ENCODE results near the gene S1PR5. TPM values are rescaled to one million over a fixed set of nuclear protein-coding genes. Genes with fewer than 3 reads are reported as not detected.
A peak's percentile ranks its signal among the peaks of the same experiment; 100 is the strongest.

Gene S1PR5
- total RNA-seq, 4 donors from 2014 or later = 8.9 to 27.2 (median 16.3) TPM

DNA sequence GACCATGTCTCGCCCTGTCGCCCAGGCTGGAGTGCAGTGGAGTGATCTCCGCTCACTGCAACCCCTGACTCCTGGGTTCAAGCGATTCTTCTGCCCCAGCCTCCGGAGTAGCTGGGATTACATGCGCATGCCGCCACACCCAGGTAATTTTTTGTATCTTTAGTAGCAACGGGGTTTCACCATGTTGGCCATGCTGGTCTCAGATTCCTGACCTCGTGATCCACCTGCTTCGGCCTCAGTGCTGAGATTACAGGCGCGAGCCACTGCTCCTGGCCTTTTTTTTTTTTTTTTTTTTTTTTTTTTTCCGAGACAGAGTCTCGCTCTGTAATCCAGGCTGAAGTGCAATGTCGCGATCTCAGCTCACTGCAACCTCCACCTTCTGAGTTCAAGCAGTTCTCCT lies 9.2 kb downstream of the S1PR5 start:
- TF ChIP-seq POLR2A (IDR thresholded peaks at IDR 0.05) = no peak
- TF ChIP-seq, protein P1, sequence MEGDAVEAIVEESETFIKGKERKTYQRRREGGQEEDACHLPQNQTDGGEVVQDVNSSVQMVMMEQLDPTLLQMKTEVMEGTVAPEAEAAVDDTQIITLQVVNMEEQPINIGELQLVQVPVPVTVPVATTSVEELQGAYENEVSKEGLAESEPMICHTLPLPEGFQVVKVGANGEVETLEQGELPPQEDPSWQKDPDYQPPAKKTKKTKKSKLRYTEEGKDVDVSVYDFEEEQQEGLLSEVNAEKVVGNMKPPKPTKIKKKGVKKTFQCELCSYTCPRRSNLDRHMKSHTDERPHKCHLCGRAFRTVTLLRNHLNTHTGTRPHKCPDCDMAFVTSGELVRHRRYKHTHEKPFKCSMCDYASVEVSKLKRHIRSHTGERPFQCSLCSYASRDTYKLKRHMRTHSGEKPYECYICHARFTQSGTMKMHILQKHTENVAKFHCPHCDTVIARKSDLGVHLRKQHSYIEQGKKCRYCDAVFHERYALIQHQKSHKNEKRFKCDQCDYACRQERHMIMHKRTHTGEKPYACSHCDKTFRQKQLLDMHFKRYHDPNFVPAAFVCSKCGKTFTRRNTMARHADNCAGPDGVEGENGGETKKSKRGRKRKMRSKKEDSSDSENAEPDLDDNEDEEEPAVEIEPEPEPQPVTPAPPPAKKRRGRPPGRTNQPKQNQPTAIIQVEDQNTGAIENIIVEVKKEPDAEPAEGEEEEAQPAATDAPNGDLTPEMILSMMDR (IDR thresholded peaks at IDR 0.05) = no peak
- H3K27ac ChIP-seq = no peak overlapping the region
- H3K36me3 ChIP-seq = peaks cover 0 to under 1% (median 0%) of the 10 kb centered on the region in 3 donors
- no peaks in the 10 kb centered on the region for H3K9me3 ChIP-seq
- DNase-seq = no peak
- H3K4me3 ChIP-seq = no peak overlapping the region
- peaks cover 0 to 44% (median 0%) of the 10 kb centered on the region in 4 donors for H3K27me3 ChIP-seq
- H3K4me1 ChIP-seq = peaks cover 7 to 58% (median 13%) of the 10 kb centered on the region in 3 donors
- WGBS, 2 donors = 86 to 95% methylated on average over 15 to 16 of the region's 16 CpGs
- intact Hi-C loops (cut with DNase I) = no loop called here

DNA sequence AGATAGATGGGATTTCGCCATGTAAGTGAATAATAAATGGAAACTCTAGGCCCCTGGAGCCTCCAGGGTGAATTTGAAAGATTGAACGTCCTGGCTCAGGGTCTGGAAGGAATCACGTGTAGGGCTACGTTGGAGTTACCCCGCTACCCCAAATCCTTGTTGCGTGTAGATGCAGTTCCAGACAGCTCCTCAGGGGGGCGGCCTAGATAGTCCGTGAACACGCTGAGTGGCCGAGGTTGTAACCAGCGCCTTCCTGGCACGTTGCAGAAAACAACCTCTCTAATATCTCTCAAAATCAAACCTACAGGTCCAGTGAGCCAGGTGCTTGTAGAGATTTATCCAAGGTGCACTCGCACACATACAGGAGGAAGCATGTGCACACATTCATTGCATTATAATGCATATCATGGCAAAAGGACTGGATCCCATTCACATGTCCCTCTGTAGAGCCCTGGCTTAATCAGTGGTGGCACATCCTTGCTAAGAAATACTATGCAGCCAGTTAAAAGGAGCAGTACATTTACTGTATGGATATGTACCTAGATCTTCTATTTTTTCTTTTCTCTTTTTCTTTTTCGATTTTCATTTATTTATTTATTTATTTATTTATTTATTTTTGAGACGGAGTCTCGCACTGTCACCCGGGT lies 11.5 kb downstream of the S1PR5 start:
- Histone ChIP-seq H3K36me3 (no peaks in the 10 kb centered on the region), H3K27ac (peak overlapping the region in 1 of 4 donors; percentile 23), H3K4me3 (no peak overlapping the region), H3K27me3 (peaks cover 0 to 24% (median 0%) of the 10 kb centered on the region in 4 donors), H3K4me1 (peaks cover 18 to 49% (median 21%) of the 10 kb centered on the region in 3 donors), H3K9me3 (no peaks in the 10 kb centered on the region)
- intact Hi-C loops (cut with DNase I) = no loop called here
- 25 to 26% methylated on average over 17 of the region's 17 CpGs for WGBS, 2 donors
- DNase-seq = no peak
- TF ChIP-seq POLR2A (IDR thresholded peaks at IDR 0.05) = no peak
- TF ChIP-seq, protein P1 (IDR thresholded peaks at IDR 0.05) = peak; percentile 73 to 89 (median 86)

DNA sequence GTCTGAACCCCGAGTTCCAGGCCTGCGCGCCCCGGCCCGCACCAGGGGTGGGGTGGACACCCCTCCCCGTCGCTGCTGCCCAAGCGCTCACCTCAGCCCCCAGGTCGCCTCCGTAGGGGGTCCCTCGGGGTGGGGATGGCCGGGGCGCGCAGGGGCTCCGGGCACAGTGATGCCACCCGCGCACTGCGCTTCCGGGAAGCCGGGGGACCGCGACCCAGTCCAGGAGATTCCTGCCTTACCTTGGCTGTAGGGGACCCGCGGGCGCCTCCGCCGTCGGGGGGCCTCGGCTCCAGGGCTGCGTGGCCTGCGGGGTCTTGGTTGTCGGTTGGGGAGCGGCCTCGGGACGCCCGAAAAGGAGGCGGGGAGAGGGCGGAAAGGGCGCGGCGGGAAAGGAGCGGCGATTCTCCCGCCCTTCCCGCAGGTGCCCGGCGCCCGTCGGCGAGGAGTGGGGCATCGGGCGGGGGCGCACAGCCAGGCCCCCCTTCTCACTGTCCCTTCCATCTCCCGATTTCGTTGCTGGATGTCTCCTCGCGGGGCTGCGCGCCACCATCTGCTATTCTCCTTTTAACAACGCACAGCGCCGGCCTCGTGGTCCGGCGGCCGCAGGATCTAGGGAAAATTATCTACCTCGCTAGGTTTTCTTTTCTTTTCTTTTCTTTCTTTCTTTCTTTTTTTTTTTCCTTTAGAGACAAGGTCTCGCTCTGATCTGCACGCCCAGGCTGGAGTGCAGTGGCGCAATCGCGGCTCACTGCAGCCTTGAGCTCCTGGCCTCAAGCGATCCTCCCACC lies 14.1 kb downstream of the S1PR5 start, which contains the start of gene KEAP1:
KEAP1 (minus strand) TSS at position 355 of the 788 bp plus-strand sequence. CDS start 3,323 bp downstream, outside the sequence.
- Histone ChIP-seq H3K36me3 (peaks cover 0 to 20% (median 11%) of the 10 kb centered on the region in 3 donors), H3K9me3 (no peaks in the 10 kb centered on the region), H3K27ac (peak within 1 kb of the TSS; percentile 98 to 99 (median 98)), H3K4me3 (peak within 1 kb of the TSS; percentile 89 to 97 (median 94)), H3K27me3 (no peaks in the 10 kb centered on the region), H3K4me1 (peaks cover 31 to 53% (median 35%) of the 10 kb centered on the region in 3 donors)
- DNase-seq = no peak
- WGBS, 2 donors = 8% methylated on average over 23 to 29 of the region's 73 CpGs
- TF ChIP-seq, protein P1 (IDR thresholded peaks at IDR 0.05) = no peak
- TF ChIP-seq POLR2A (IDR thresholded peaks at IDR 0.05) = no peak
- intact Hi-C loops (cut with DNase I) = loop anchor here (5.0 kb wide), 1 partner anchor 64 kb away; the partner anchor contains the start of genes CDKN2D and KRI1

DNA sequence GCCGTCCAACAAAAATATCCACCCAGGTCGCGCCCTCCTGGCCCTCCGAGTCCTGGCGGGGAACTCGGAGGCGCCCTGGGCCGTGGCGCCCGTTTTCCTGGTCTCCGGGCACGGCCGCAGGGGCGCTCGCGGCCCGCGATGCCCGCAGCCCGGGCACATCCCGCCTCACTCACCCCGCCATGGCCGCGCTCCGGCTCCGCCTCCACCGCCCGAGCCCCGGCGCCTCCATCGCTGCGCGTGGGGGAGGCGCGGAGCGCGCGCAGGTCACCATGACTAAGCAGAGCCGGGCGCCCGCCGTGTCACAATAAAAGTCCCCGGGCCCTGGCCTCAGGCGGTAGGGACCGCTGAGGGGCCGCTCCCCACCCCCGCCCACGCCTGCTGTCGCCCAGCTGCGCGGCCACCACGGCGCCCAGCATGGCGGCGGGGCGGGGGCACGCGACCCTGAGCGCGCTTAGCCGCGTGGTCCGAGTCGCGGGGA lies 14.7 kb downstream of the S1PR5 start:
- Histone ChIP-seq H3K4me1 (peaks cover 31 to 60% (median 37%) of the 10 kb centered on the region in 3 donors), H3K27me3 (no peaks in the 10 kb centered on the region), H3K36me3 (peaks cover 0 to 27% (median 14%) of the 10 kb centered on the region in 3 donors), H3K9me3 (no peaks in the 10 kb centered on the region), H3K27ac (peak overlapping the region; percentile 98 to 99 (median 98)), H3K4me3 (peak overlapping the region; percentile 89 to 97 (median 94))
- peak; percentile 57 for DNase-seq
- intact Hi-C loops (cut with DNase I) = loop anchor here (5.0 kb wide), 1 partner anchor 65 kb away; the partner anchor contains the start of genes CDKN2D and KRI1
- TF ChIP-seq, protein P1 (IDR thresholded peaks at IDR 0.05) = peak in 2 of 6 experiments; percentile 4 to 18
- peak in 2 of 4 donors; percentile 73 to 86 for TF ChIP-seq POLR2A (IDR thresholded peaks at IDR 0.05)
- WGBS, 2 donors = no CpG with 5 or more reads among the region's 65 CpGs

Measured in esophagus squamous epithelium (tissue), 5 donors.